Lower lobe of right lung (tissue), 2 donors: Measurements from ENCODE around the gene MAMSTR. TPM values are rescaled to one million over a fixed set of nuclear protein-coding genes. Genes with fewer than 3 reads are reported as not detected.

Experiments used
- ATAC-seq, 2 donors: fragments of 200-7000 bp; cut with Tn5 transposase; one replicate each; pipeline ENCODE4 v1.9.1; 2020 to 2022; ENCODE audit warnings: mild to moderate bottlenecking in 2 of 2, moderate library complexity in 2 of 2
- DNase-seq: peaks from one replicate; pipeline ENCODE4 v3.0.0-alpha.2; 2020
- H3K27ac ChIP-seq: fragments of 200-600 bp; one replicate; pipeline ENCODE4 v1.8.0; 2022
- H3K27me3 ChIP-seq: fragments of 200-600 bp; one replicate; pipeline ENCODE4 v1.8.0; 2022; ENCODE audit warnings: low read depth
- H3K36me3 ChIP-seq: fragments of 200-600 bp; one replicate; pipeline ENCODE4 v1.8.0; 2022; ENCODE audit warnings: mild to moderate bottlenecking
- H3K4me1 ChIP-seq: fragments of 200-600 bp; one replicate; pipeline ENCODE4 v1.8.0; 2022
- H3K4me3 ChIP-seq: fragments of 200-600 bp; one replicate; pipeline ENCODE4 v1.8.0; 2022; ENCODE audit warnings: mild to moderate bottlenecking
- H3K9me3 ChIP-seq: fragments of 200-600 bp; one replicate; pipeline ENCODE4 v1.8.0; 2022
- CTCF ChIP-seq: fragments of 200-600 bp; IDR thresholded peaks from one replicate; pipeline ENCODE4 v1.8.0; 2022; ENCODE audit warnings: antibody characterized with exemption, mild to moderate bottlenecking
- intact Hi-C: fragments of 100-400 bp; cut with DNase I; formaldehyde crosslinking; loops from one replicate; pipeline ENCODE4 v1.11.0; 2022
- total RNA-seq: library from RNA; stranded (reverse); fragmentation: NEBNext Ultra II Directional; extraction: Animal tissue kit (Norgen Biotek cat#: 25700); gene quantifications from one replicate; pipeline ENCODE4 v1.2.1, GENCODE V29; 2021
- donor health status: DM: no; HTN: yes; CAD: no; lungs with severe emphysema.

MAMSTR gene
- total RNA-seq, 1 donor from 2014 or later = 1.5 TPM

DNA sequence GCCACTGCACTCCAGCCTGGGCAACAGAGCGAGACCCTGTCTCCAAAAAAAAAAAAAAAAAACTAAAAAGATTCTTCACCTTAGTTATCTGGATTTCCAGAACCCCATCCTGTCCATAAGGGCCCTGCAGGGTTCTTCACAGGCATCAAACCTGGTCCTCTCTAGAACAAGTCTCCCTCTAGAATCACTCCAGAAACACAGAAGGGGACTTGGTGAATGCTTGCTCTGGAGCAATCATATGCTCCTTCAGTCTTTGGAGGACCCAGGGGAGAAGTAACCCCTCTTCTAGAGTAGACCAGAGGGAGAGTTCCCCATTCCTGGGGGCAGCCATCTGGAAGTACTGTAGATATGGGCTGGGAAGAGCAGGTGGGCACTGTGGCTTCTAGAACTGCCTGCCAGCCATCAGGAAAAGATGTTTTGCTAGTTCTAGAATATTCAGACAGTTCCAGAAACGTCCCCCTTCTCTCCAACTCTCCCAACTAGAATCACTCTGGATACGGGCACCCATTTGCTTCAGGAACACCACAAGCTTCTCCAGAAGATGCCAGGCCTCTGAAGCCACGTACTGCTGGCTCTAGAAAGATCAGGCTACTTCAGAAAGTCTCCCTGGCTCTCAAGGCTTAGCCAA is 30.2 kb upstream of the MAMSTR start:
- peaks cover 26% of the 10 kb centered on the region for H3K4me1 ChIP-seq

DNA sequence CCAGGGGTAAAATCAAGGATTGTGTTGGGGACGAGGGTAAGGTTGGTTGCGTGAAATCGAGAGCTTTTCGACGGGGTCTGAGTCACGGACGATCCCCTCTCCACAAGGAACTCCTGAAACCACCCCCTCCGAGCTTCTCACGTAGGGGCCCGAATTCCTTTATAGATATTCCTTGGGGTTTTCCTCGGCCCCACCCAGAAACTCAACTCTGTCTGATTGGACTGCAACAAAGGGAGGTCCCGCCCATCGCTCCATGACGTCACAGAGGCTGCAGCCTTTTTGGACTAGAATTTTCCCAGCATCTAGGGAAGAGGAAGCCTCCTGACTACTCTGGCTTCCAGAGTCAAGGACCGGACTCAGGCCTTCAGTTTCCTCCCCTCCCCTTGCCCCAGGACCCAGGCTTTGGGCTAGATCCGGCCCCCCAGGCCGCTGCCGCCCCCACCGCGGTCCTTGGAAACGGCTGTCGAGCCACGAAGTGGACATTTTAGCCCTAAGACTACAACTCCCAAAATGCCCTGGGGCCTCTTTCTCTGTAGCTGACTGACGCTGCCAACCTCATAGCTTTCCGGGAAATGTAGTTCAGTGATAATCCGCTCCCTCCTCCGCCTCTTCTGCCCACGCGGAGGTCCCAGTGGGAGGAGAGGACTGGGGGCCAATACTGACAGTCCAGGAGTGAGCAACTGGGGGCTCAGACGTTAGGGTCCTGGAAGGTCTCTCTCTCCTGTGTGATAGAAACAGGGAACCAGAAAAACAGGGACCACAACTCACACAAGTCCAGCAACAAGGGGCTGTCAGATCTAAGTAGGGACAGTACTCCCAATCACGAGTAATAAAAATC is 27.4 kb upstream of the MAMSTR start, which contains the start of gene IZUMO1:
Gene IZUMO1 (minus strand): TSS at position 172 of the 838 bp plus-strand sequence. CDS start 1,050 bp downstream, outside the sequence.
- TF ChIP-seq CTCF = no peak
- intact Hi-C loops = no loop called here
- no peaks in the 10 kb centered on the region for H3K9me3 ChIP-seq
- H3K36me3 ChIP-seq = no peaks in the 10 kb centered on the region
- H3K27me3 ChIP-seq = peaks cover 15% of the 10 kb centered on the region
- DNase-seq = peak; percentile 82
- peaks cover 12% of the 10 kb centered on the region for H3K4me1 ChIP-seq
- H3K27ac ChIP-seq = peak within 1 kb of the TSS; percentile 67
- peak; percentile 79 to 84 for ATAC-seq
- H3K4me3 ChIP-seq = peak within 1 kb of the TSS; percentile 50

More for the DNA sequence above, 30.2 kb upstream of the MAMSTR start:
- ATAC-seq (no peak), DNase-seq (no peak)
- intact Hi-C loops = no loop called here
- Histone ChIP-seq H3K27me3 (peaks cover 30% of the 10 kb centered on the region), H3K36me3 (no peaks in the 10 kb centered on the region), H3K4me3 (no peak overlapping the region), H3K9me3 (no peaks in the 10 kb centered on the region), H3K27ac (no peak overlapping the region)
- no peak for TF ChIP-seq CTCF

DNA sequence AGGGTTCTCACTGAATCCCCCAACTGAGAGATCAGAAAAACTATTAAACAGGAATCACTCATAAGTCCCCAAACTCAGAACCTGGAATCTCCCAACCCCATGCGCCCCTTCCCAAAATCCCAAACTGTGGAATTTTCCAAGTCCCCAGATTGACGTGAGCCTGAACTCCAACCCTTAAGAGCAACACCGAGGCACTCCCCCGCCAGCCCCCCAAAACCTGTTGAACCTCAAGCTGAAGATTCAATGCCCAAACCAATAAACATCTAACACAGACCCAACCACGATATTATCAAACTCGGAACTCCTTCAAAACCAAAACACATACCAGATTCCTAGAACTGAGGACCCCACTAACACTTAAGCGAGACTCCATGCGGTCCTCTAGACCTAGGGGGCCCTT is 26.6 kb upstream of the MAMSTR start:
- H3K4me3 ChIP-seq = no peak overlapping the region
- peak overlapping the region; percentile 67 for H3K27ac ChIP-seq

DNA sequence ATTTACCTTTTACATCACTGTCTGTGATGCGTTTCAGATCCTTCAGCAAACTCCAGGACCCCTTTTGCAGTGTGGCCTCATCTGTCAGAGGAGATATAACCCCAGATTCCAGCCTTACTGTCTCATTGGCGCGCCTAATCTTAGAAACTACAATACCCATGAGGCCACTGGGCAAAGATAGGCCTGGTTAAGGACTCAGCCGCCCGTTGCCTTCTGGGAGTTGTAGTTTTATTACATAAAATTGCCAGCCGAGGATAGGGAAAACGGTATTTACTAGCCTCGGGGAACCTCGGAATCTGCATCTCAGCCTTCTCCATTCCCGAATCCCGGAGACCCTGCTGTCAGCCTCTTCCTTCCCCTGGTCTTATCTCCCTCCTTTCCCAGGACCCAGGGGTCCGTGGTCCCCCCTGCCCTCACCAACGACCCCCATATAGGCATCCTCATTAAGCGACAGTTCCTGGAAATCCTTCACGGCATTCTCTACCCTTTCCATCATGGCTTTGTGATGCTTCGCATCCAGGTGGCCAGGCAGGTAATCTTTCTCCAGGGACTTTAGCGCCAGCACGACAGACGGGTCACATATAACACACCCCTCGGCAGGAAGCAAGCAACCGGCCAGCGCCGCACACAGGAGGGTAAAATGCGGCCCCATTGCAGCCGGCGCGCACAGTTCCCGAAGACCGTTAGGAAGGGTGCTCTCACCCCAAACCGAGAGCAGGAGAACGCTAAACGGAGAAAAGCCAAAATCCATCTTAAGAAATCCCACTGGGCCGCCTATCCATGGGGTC is 25.9 kb upstream of the MAMSTR start:
- intact Hi-C loops = no loop called here
- Histone ChIP-seq H3K27ac (no peak overlapping the region), H3K27me3 (peaks cover 5% of the 10 kb centered on the region), H3K36me3 (no peaks in the 10 kb centered on the region), H3K9me3 (no peaks in the 10 kb centered on the region), H3K4me3 (no peak overlapping the region), H3K4me1 (peaks cover 4% of the 10 kb centered on the region)
- ATAC-seq (peak; percentile 44 to 66), DNase-seq (no peak)
- TF ChIP-seq CTCF = no peak

More for the DNA sequence above, 26.6 kb upstream of the MAMSTR start:
- Histone ChIP-seq H3K9me3 (no peaks in the 10 kb centered on the region), H3K36me3 (no peaks in the 10 kb centered on the region), H3K4me1 (peaks cover 4% of the 10 kb centered on the region), H3K27me3 (peaks cover 9% of the 10 kb centered on the region)
- no peak for TF ChIP-seq CTCF
- DNase-seq = no peak
- intact Hi-C loops = no loop called here
- ATAC-seq = no peak

DNA sequence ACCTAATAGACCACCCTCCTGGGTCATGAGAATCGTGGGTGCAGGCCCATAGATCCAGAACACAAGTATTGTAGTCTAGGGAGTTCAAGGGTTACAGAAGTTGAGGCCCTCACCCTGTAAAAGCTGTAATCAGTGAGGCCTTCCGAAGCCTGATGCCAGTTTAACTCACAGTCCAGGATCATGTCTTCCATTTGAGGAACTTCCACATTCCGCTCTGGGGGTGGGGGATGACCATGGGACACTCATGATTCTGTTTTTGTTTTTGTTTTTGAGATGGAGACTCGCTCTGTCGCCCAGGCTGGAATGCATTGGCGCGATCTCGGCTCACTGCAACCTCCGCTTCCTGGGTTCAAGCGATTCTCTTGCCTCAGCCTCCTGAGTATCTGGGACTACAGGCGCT is 22.6 kb upstream of the MAMSTR start:
- DNase-seq = no peak
- no peaks in the 10 kb centered on the region for H3K36me3 ChIP-seq
- TF ChIP-seq CTCF = no peak
- H3K27me3 ChIP-seq = peaks cover 13% of the 10 kb centered on the region
- intact Hi-C loops = no loop called here
- H3K4me3 ChIP-seq = no peak overlapping the region
- H3K9me3 ChIP-seq = no peaks in the 10 kb centered on the region
- H3K27ac ChIP-seq = peak overlapping the region; percentile 81
- ATAC-seq = no peak
- H3K4me1 ChIP-seq = peaks cover 15% of the 10 kb centered on the region
